Measurements from ENCODE around the gene STEAP1B. TPM values are rescaled to one million over a fixed set of nuclear protein-coding genes. Genes with fewer than 3 reads are reported as not detected.

Gene STEAP1B
- total RNA-seq, 1 experiment from 2014 or later: 3.2 TPM

DNA sequence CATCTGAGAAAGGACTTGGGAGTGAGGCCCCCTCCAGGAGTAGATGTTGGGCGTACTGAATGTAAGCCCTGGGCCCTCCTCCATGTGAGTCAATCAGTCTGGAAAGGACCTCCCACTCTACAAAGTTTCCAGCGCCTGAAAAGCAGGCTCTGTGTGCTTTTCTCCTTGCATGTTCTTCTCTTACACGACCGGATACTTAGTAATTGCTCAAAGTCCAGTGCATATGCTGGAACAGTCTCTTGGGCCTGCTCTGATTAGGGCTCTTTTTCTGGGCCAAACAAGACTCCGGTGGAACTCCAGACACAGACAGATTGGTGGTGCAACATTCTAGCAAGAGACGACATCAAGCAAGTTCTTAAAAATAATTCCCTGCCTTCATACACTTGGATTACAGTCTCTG is 104.8 kb downstream of the STEAP1B start:
- H3K27ac ChIP-seq (ENCODE audit: insufficient read length, low read depth, low read length): no peak overlapping the region
- no peaks in the 10 kb centered on the region for H3K4me1 ChIP-seq (ENCODE audit: insufficient read depth, low read length)
- H3T11ph ChIP-seq (ENCODE audit: low read length): no peak overlapping the region
- H3K14ac ChIP-seq (ENCODE audit: insufficient read depth, low read length): no peak overlapping the region
- no peak overlapping the region for H3K4ac ChIP-seq (ENCODE audit: low read depth, low read length)
- H2BK15ac ChIP-seq (ENCODE audit: low read depth, low read length): no peak overlapping the region
- Mint-ChIP-seq H3K27me3 (ENCODE audit: low read depth) (no peaks in the 10 kb centered on the region), H3K4me1 (peaks cover 19% of the 10 kb centered on the region in 2 experiments), H3K4me3 (no peak overlapping the region), H3K9me3 (no peaks in the 10 kb centered on the region), H3K36me3 (ENCODE audit: insufficient read depth in 1 of 3, low read depth in 3 of 3) (no peaks in the 10 kb centered on the region), H3K27ac (no peak overlapping the region)
- H2BK12ac ChIP-seq (ENCODE audit: insufficient read length, low read depth, low read length): no peak overlapping the region
- no peaks in the 10 kb centered on the region for H3K79me1 ChIP-seq (ENCODE audit: insufficient read depth, low read depth, low read length, poor library complexity, severe bottlenecking)
- no peak overlapping the region for H4K8ac ChIP-seq (replicated peaks; ENCODE audit: insufficient read length, low read depth, low read length)
- no peak overlapping the region for H3K56ac ChIP-seq (ENCODE audit: insufficient read length, low read depth, low read length)
- no peaks in the 10 kb centered on the region for H3K27me3 ChIP-seq (ENCODE audit: insufficient read depth, low read length)
- H2BK120ac ChIP-seq (ENCODE audit: low read depth, low read length, poor library complexity, severe bottlenecking): no peak overlapping the region
- H2AK5ac ChIP-seq (ENCODE audit: insufficient read length, low read length): no peak overlapping the region
- H3K79me2 ChIP-seq (ENCODE audit: insufficient read depth, low read length): no peaks in the 10 kb centered on the region
- no peaks in the 10 kb centered on the region for H3K9me3 ChIP-seq (ENCODE audit: control insufficient read depth, low read depth, low read length)
- no peaks in the 10 kb centered on the region for H3K23me2 ChIP-seq (ENCODE audit: insufficient read length, low read depth, low read length, poor library complexity, severe bottlenecking)
- H2BK5ac ChIP-seq (ENCODE audit: insufficient read length, low read length): no peak overlapping the region
- no peak for TF ChIP-seq CTCF (conservative IDR thresholded peaks at IDR 0.05)
- DNase-seq: no peak
- no peak overlapping the region for H3K9ac ChIP-seq (ENCODE audit: extremely low read depth, insufficient read length, low read length)
- H2AFZ ChIP-seq (ENCODE audit: low read length): no peak overlapping the region
- H4K5ac ChIP-seq (ENCODE audit: insufficient read length, low read depth, low read length): no peak overlapping the region
- no peak overlapping the region for H3K23ac ChIP-seq (ENCODE audit: insufficient read length, low read depth, low read length)
- H4K91ac ChIP-seq (ENCODE audit: insufficient read length, low read depth, low read length): no peak overlapping the region
- no CpG with 5 or more reads among the region's 6 CpGs for WGBS (ENCODE audit: extremely low coverage, insufficient read length, low lambda C conversion rate)
- H3K4me2 ChIP-seq (ENCODE audit: insufficient read depth, insufficient read length, low read length): no peak overlapping the region
- no peak overlapping the region for H3K18ac ChIP-seq (ENCODE audit: insufficient read length, low read depth, low read length)
- H2BK20ac ChIP-seq (ENCODE audit: low read depth, low read length, poor library complexity, severe bottlenecking): no peak overlapping the region
- no peaks in the 10 kb centered on the region for H4K20me1 ChIP-seq (ENCODE audit: control insufficient read depth, insufficient read depth, insufficient read length)
